H1 (cell line): Measurements from ENCODE around the gene TRAPPC8.
"Not testable (repeated sequence)": the region's sequence is repeated elsewhere in the genome, so short reads cannot be mapped to it uniquely, and the experiment has no call there.

Experiments used
- CTCF ChIP-seq, 3 experiments: IDR thresholded peaks; 1 replicate in 2 of 3; 2 replicates in 1 of 3; pipeline versions ENCODE4 v1.5.1 to v1.6.1; 2011; ENCODE audit warnings: low read length in 3 of 3, mild to moderate bottlenecking in 3 of 3, inconsistent platforms in 2 of 3, low read depth in 1 of 3, moderate library complexity in 1 of 3; ENCODE audit not compliant: insufficient read depth in 1 of 3; ENCODE audit errors: control extremely low read depth in 1 of 3
- EP300 ChIP-seq, 2 experiments: IDR thresholded peaks; 1 replicate in 1 of 2; 2 replicates in 1 of 2; pipeline ENCODE4 v1.6.1; 2011 to 2012; ENCODE audit warnings: low read depth in 2 of 2, low read length in 2 of 2, mild to moderate bottlenecking in 2 of 2, borderline replicate concordance in 1 of 2, inconsistent platforms in 1 of 2, moderate library complexity in 1 of 2
- POLR2AphosphoS5 ChIP-seq: IDR thresholded peaks from 2 replicates; pipeline ENCODE4 v1.6.1; 2011; ENCODE audit warnings: low read depth, low read length
- SIN3A ChIP-seq, 2 experiments: IDR thresholded peaks in 1 of 2; conservative IDR thresholded peaks in 1 of 2; 2 replicates each; pipeline ENCODE4 v1.6.1; 2011 to 2012; ENCODE audit warnings: low read length in 2 of 2, improper control_type of control experiment in 1 of 2, low read depth in 1 of 2, mild to moderate bottlenecking in 1 of 2
- TAF1 ChIP-seq: IDR thresholded peaks from 2 replicates; pipeline ENCODE4 v1.6.1; 2011; ENCODE audit warnings: mild to moderate bottlenecking, low read depth, low read length
- TF ChIP-seq, protein P1 (sequence below): IDR thresholded peaks from 2 replicates; pipeline ENCODE4 v1.6.1; 2012; ENCODE audit warnings: inconsistent platforms

GRCh38 chr18:31926988-31927387 lies 15.9 kb downstream of the TRAPPC8 start:
- TF ChIP-seq CTCF (IDR thresholded peaks at IDR 0.05; ENCODE audit: control extremely low read depth in 1 of 3, insufficient read depth in 1 of 3, low read depth in 1 of 3, low read length in 3 of 3); POLR2AphosphoS5; EP300 (IDR thresholded peaks at IDR 0.05; ENCODE audit: borderline replicate concordance in 1 of 2, low read depth in 2 of 2, low read length in 2 of 2); SIN3A (conservative IDR thresholded peaks at IDR 0.05 in 1 of 2, IDR thresholded peaks at IDR 0.05 in 1 of 2; ENCODE audit: low read depth in 1 of 2, low read length in 2 of 2); TAF1: not testable (repeated sequence)
- TF ChIP-seq, protein P1, sequence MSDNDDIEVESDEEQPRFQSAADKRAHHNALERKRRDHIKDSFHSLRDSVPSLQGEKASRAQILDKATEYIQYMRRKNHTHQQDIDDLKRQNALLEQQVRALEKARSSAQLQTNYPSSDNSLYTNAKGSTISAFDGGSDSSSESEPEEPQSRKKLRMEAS: not testable (repeated sequence)
